GM04504 (cell line): ENCODE results near the gene IFITM10.
"Not testable (repeated sequence)": the region's sequence is repeated elsewhere in the genome, so short reads cannot be mapped to it uniquely, and the experiment has no call there.

Experiments used
- DNase-seq: peaks from one replicate; pipeline ENCODE4 v3.0.0-alpha.2; 2012; ENCODE audit warnings: low read depth

IFITM10 gene

GRCh38 chr11:1690167-1691025 lies 60.0 kb downstream of the IFITM10 start:
- DNase-seq, result no peak

GRCh38 chr11:1689250-1690166 lies 60.9 kb downstream of the IFITM10 start:
- not testable (repeated sequence) for DNase-seq

- not testable (repeated sequence) for DNase-seq
Measured at GRCh38 chr11:1688336-1688947, 62.0 kb downstream of the IFITM10 start.

- not testable (repeated sequence) for DNase-seq
Measured at GRCh38 chr11:1686220-1686619, 64.2 kb downstream of the IFITM10 start.

- DNase-seq, result not testable (repeated sequence)
Measured at GRCh38 chr11:1684886-1685874, 65.2 kb downstream of the IFITM10 start.

- not testable (repeated sequence) for DNase-seq
Measured at GRCh38 chr11:1683904-1684572, 66.4 kb downstream of the IFITM10 start.

GRCh38 chr11:1683216-1683615 lies 67.2 kb downstream of the IFITM10 start:
- not testable (repeated sequence) for DNase-seq
